ENCODE measurements around the gene SLC16A1.
A peak's percentile ranks its signal among the peaks of the same experiment; 100 is the strongest.

The SLC16A1 gene

DNA sequence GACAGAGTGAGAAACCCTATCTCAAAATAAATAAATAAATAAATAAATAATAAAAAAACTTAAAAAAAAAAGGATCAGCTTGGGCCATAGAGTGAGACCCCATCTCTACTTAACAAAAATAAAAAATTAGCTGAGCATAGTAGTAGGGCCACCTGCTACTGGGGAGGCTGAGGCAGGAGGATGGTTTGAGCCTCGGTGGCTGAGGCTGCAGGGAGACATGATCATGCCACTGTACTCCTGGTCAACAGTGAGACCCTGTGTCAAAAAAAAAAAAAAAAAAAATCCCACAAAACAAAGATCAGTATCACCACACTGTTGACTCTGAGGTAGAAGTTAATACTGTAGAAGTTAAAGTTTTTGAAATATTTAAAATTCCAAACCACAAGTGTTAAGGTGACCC lies 29.1 kb downstream of the SLC16A1 start:
- H3K4me3 ChIP-seq (ENCODE audit: low read depth, low read length), result no peak overlapping the region
- TF ChIP-seq, protein P1, sequence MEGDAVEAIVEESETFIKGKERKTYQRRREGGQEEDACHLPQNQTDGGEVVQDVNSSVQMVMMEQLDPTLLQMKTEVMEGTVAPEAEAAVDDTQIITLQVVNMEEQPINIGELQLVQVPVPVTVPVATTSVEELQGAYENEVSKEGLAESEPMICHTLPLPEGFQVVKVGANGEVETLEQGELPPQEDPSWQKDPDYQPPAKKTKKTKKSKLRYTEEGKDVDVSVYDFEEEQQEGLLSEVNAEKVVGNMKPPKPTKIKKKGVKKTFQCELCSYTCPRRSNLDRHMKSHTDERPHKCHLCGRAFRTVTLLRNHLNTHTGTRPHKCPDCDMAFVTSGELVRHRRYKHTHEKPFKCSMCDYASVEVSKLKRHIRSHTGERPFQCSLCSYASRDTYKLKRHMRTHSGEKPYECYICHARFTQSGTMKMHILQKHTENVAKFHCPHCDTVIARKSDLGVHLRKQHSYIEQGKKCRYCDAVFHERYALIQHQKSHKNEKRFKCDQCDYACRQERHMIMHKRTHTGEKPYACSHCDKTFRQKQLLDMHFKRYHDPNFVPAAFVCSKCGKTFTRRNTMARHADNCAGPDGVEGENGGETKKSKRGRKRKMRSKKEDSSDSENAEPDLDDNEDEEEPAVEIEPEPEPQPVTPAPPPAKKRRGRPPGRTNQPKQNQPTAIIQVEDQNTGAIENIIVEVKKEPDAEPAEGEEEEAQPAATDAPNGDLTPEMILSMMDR (IDR thresholded peaks at IDR 0.05; ENCODE audit: low read depth, low read length, missing control alignments), result no peak

DNA sequence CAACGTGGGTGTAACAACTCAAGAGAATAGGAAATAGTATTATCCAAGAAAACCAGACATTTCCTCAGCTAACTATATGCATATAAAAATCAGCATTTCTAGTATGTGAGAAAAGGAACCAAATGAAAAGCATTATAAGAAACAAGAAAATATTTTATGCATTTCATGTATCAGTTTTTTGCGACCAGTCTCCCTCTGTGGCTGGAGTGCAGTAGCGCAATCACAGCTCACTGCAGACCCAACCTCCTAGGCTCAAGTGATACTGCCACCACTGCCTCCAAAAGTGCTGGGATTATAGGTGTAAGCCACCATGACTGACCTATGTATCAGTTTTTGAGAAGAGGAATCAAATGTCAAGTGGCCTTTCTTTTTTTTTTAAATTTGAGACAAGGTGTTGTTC lies 31.0 kb downstream of the SLC16A1 start:
- no peak overlapping the region for H3K27ac ChIP-seq
- no peaks in the 10 kb centered on the region for H3K27me3 ChIP-seq (replicated peaks)
- TF ChIP-seq, protein P1 (IDR thresholded peaks at IDR 0.05; ENCODE audit: low read depth, low read length, missing control alignments), result peak; percentile 29
- in situ Hi-C loops (cut with HindIII; ENCODE audit: low pct_ligation_motif_present, low sequenced_read_pairs), result no loop called here
- DNase-seq, result no peak
- peaks cover 19% of the 10 kb centered on the region for H3K36me3 ChIP-seq (replicated peaks)
- no peak overlapping the region for H3K4me3 ChIP-seq (ENCODE audit: low read depth, low read length)

More for the DNA sequence above, 29.1 kb downstream of the SLC16A1 start:
- H3K36me3 ChIP-seq (replicated peaks), result peaks cover 19% of the 10 kb centered on the region
- no peak for DNase-seq
- in situ Hi-C loops (cut with HindIII; ENCODE audit: low pct_ligation_motif_present, low sequenced_read_pairs), result no loop called here
- no peaks in the 10 kb centered on the region for H3K27me3 ChIP-seq (replicated peaks)
- no peak overlapping the region for H3K27ac ChIP-seq

DNA sequence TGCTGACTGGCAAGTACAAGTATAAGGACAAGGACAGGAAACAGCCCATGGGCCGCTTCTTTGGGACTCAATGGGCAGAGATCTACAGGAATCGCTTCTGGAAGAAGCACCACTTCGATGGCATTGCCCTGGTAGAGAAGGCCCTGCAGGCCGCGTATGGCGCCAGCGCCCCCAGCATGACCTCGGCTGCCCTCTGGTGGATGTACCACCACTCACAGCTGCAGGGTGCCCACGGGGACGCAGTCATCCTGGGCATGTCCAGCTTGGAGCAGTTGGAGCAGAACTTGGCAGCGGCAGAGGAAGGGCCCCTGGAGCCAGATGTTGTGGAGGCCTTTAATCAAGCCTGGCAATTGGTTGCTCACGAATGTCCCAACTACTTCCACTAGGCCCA lies 32.0 kb downstream of the SLC16A1 start:
- no peaks in the 10 kb centered on the region for H3K27me3 ChIP-seq (replicated peaks)
- H3K4me3 ChIP-seq (ENCODE audit: low read depth, low read length), result no peak overlapping the region
- TF ChIP-seq, protein P1 (IDR thresholded peaks at IDR 0.05; ENCODE audit: low read depth, low read length, missing control alignments), result no peak
- H3K27ac ChIP-seq, result no peak overlapping the region
- H3K36me3 ChIP-seq (replicated peaks), result peaks cover 18% of the 10 kb centered on the region
- DNase-seq, result no peak
- in situ Hi-C loops (cut with HindIII; ENCODE audit: low pct_ligation_motif_present, low sequenced_read_pairs), result no loop called here

DNA sequence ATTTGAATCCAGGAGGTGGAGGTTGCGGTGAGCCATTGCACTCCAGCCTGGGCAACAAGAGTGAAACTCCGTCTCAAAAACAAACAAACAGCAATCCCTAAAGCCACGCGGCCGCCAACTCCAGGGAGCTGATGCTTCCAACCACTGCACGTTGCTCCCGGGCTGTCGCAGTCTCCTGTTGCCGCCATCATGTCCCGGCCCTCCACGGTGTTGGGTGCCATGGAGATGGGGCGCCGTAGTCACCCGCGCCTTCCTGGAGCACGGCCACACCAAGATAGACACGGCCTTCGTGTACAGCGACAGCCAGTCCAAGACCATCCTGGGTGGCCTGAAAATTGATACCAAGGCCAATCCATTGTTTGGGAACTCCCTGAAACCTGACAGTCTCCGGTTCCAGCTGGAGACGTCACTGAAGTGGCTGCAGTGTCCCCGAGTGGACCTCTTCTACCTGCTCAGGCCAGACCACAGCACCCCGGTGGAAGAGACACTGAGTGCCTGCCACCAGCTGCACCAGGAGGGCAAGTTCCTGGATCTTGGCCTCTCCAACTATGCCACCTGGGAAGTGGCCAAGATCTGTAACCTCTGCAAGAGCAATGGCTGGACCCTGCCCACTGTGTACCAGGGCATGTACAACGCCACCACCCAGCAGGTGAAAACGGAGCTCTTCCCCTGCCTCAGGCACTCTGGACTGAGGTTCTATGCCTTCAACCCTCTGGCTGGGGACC lies 32.6 kb downstream of the SLC16A1 start:
- in situ Hi-C loops (cut with HindIII; ENCODE audit: low pct_ligation_motif_present, low sequenced_read_pairs), result no loop called here
- H3K36me3 ChIP-seq (replicated peaks), result peaks cover 15% of the 10 kb centered on the region
- no peak overlapping the region for H3K27ac ChIP-seq
- no peaks in the 10 kb centered on the region for H3K27me3 ChIP-seq (replicated peaks)
- TF ChIP-seq, protein P1 (IDR thresholded peaks at IDR 0.05; ENCODE audit: low read depth, low read length, missing control alignments), result no peak
- no peak for DNase-seq
- H3K4me3 ChIP-seq (ENCODE audit: low read depth, low read length), result no peak overlapping the region

DNA sequence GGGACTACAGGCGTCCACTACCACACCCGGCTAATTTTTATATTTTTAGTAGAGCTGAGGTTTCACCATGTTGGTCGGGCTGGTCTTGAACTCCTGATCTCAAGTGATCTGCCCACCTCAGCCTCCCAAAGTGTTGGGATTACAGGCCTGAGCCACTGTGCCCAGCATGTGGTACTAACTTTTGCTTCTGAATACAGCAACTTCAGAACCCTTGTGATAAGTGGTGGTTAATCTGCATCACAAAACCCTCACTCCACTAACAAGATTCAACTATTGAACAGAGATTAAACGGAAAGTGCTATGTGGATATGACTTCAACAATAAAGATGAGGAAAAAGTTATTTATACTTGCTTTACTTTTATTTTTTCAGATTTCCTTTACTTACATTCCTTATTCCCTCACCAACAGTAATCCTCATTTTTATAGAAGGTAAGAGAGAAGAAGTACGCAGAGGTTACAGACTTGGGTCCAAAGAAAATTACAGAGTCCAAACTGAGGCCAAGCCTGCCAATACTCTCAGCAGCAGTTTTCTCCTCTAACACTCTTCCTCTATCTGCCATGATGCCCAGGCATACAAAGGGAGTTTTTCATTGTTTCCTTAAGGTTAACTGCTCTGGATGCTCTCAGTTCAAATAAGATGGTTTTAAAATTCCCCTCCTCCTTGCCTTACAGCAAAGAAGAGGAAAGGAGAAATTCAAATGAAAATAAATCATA lies 44.3 kb downstream of the SLC16A1 start:
- Histone ChIP-seq H3K36me3 (replicated peaks) (peaks cover 4% of the 10 kb centered on the region), H3K27me3 (replicated peaks) (no peaks in the 10 kb centered on the region), H3K4me3 (ENCODE audit: low read depth, low read length) (no peak overlapping the region), H3K27ac (no peak overlapping the region)
- DNase-seq, result no peak
- TF ChIP-seq, protein P1 (IDR thresholded peaks at IDR 0.05; ENCODE audit: low read depth, low read length, missing control alignments), result no peak
- in situ Hi-C loops (cut with HindIII; ENCODE audit: low pct_ligation_motif_present, low sequenced_read_pairs), result no loop called here
